NCI-H2107 (cell line): ENCODE results near the gene MYH16.
"Not testable (repeated sequence)": the region's sequence is repeated elsewhere in the genome, so short reads cannot be mapped to it uniquely, and the experiment has no call there.

Experiments
- DNase-seq: peaks from one replicate; lab custom pipeline; 2025; lab: John Stamatoyannopoulos, UW

MYH16 gene

GRCh38 chr7:99258501-99258900 is 14.1 kb upstream of the MYH16 start:
- no peak for DNase-seq

GRCh38 chr7:99260395-99260794 is 12.2 kb upstream of the MYH16 start:
- no peak for DNase-seq

- no peak for DNase-seq
Observed at GRCh38 chr7:99261646-99262045, 11.0 kb upstream of the MYH16 start.

- no peak for DNase-seq
Observed at GRCh38 chr7:99265848-99266480, 6.7 kb upstream of the MYH16 start.

- DNase-seq, result no peak
Observed at GRCh38 chr7:99267481-99267840, 5.2 kb upstream of the MYH16 start.

GRCh38 chr7:99267841-99268576 is 4.6 kb upstream of the MYH16 start:
- no peak for DNase-seq

GRCh38 chr7:99268577-99268908 is 4.1 kb upstream of the MYH16 start:
- no peak for DNase-seq

- DNase-seq, result no peak
Observed at GRCh38 chr7:99270702-99271101, 1.9 kb upstream of the MYH16 start.

GRCh38 chr7:99273561-99273960 is 922 bp downstream of the MYH16 start:
- DNase-seq, result not testable (repeated sequence)

- not testable (repeated sequence) for DNase-seq
Observed at GRCh38 chr7:99274908-99275307, 2.3 kb downstream of the MYH16 start.

- no peak for DNase-seq
Observed at GRCh38 chr7:99275496-99275895, 2.9 kb downstream of the MYH16 start.

- DNase-seq, result no peak
Observed at GRCh38 chr7:99278180-99278579, 5.5 kb downstream of the MYH16 start.

- not testable (repeated sequence) for DNase-seq
Observed at GRCh38 chr7:99284165-99284564, 11.5 kb downstream of the MYH16 start.

- no peak for DNase-seq
Observed at GRCh38 chr7:99287779-99288534, 15.3 kb downstream of the MYH16 start.

GRCh38 chr7:99289185-99289584 is 16.5 kb downstream of the MYH16 start:
- no peak for DNase-seq

GRCh38 chr7:99290148-99290547 is 17.5 kb downstream of the MYH16 start:
- DNase-seq, result not testable (repeated sequence)

GRCh38 chr7:99290980-99291607 is 18.5 kb downstream of the MYH16 start:
- no peak for DNase-seq

- no peak for DNase-seq
Observed at GRCh38 chr7:99292127-99292526, 19.5 kb downstream of the MYH16 start.

GRCh38 chr7:99293167-99293566 is 20.5 kb downstream of the MYH16 start:
- no peak for DNase-seq

GRCh38 chr7:99293650-99294049 is 21.0 kb downstream of the MYH16 start:
- DNase-seq, result no peak

- DNase-seq, result no peak
Observed at GRCh38 chr7:99296471-99296870, 23.8 kb downstream of the MYH16 start.

- no peak for DNase-seq
Observed at GRCh38 chr7:99301496-99301895, 28.9 kb downstream of the MYH16 start.
